ENCODE data around the gene LCK.
"Not testable (repeated sequence)": the region's sequence is repeated elsewhere in the genome, so short reads cannot be mapped to it uniquely, and the experiment has no call there.

The LCK gene

DNA sequence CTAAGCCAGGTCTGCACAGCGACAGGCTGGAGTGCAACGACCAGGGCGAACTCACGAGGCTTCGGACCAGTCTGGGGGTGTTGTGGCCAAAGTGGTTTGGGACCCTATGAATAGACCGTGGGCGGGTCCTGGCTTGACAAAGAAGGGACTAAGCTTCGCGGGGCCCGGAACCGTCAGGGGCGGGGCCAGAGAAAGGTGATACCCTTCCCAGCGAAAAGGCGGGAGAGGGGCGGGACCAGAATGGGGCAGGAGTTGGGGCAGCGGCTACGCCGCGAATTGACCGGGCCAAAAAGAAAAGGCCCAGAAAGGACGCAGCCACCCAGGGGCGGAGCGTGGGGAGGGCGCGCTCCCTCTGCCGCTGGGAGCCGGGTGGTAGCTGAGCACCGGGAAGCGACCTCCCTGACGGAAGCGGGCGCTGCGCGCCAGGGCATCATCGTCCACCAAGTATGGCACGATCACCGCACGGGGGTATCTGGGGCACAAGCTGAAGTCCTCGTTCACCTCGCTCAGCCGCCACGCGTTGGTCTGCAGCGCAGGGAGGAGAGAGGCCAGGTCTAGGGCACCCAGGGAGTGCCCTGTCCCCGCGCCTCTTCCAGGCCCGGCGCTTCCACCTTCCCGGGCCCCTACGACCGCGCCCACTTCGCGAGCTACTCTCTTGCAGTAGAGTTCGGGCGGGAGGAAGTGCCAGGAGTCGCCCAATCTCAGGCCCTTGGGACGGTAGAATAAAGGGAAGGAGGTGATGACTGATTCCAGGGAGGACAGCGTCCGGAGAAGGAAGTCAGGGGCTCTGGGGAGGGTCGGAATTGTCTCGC, 10.7 kb upstream of the LCK start:
- peak; percentile 48 to 68 for DNase-seq

DNA sequence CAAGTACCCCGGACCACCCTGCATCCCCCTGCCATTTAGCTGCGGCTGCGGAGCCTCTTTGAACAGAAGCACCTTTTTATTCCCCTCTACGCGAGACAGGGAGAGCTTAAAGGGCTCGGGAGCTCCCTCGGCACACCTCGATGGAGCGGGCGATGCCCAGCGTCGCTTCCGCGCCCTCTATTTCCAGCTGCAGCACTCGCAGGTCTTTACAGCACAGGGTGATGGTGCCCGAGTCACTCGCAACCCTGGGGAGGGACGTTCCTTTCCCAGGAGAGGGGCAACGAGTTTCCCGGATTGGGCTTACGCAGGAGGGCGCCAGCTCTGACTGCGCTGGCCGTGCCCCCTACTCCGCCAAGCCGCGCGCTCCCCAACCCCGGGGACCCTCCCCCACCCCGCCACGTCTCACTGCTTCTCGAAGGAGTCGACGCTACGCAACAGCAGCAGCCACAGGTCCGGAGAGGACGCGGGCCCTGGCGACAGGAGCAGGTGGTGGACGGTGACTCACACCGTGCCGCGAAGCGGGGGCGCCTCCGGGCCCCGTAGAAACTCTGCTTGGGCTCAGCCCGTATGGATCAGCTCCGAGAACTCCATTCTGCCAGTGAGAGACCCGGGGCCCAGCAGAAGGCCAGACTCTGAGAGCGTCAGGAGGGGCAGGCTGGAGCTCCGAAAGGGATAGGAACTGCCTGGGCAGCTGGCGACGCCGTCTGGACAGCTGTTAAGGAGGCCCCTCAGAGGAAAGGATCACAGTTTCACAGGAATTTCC, 9.9 kb upstream of the LCK start:
- DNase-seq, result no peak

DNA sequence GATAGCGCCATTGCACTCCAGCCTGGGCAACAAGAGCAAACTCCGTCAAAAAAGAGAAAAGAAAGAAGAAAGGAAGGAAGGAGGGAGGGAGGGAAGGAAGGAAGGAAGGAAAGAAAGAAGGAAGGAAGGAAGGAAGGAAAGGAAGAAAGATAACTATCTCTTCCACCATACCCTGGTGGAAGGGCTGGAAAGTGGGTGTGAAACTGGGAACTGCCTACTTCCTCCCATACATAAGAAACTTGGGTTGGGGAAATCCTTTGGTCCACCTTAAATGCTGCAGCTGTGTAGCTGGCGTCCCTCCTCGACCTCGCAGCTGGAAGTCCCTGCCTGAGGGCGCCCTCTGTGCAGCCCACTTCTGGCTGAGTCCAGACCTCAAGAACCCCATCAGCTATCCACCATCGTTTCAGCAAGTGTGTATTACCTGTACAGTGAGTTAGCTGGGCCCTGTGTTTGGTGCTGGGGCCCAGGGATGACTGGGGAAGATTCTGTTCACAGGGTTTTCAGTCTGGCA, 8.7 kb upstream of the LCK start:
- peak; percentile 38 to 51 for DNase-seq

DNA sequence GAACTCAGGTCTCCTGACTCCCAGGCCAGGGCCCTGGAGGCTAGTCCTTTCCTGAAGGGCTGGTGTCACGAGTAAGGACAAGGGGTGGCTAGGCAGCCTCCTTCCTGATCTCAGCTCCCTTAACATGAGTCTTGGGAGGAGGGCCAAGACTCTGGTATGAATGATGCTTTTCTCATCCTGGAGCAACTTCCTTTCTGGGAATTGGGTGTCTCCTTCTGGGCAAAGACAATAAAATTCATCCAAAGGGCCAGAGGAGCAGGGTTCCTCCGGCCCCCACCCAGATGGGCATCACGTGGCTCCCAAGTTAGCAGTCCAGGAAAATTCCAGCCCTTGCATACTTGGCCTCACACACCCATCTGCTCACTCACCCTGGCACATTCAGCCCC, 4.2 kb upstream of the LCK start, which contains the start of gene FAM167B:
TSS of gene FAM167B (plus strand) at position 335 of the 386 bp plus-strand sequence. CDS start 200 bp downstream, outside the sequence.
- no peak for DNase-seq

DNA sequence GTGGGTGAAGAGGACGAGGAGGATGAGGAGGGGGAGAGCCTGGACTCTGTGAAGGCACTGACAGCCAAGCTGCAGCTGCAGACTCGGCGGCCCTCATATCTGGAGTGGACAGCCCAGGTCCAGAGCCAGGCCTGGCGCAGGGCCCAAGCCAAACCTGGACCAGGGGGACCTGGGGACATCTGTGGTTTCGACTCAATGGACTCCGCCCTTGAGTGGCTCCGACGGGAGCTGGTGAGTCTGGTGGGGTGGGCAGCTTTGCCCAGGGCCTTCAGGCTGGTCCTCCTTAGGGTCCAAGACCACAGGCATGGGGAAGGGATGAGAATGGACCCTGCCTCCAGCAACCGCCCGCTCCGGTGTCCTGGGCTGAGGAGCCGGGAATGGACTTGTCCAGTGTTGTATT, 3.6 kb upstream of the LCK start:
- no peak for DNase-seq

- peak; percentile 70 to 81 for DNase-seq
Measured at GRCh38 chr1:32247983-32248889, 2.8 kb upstream of the LCK start.

- no peak for DNase-seq
Measured at GRCh38 chr1:32249831-32250525, 1.1 kb upstream of the LCK start.

GRCh38 chr1:32255072-32256071, 4.3 kb downstream of the LCK start:
- DNase-seq, result no peak

- DNase-seq, result no peak
Measured at GRCh38 chr1:32256473-32257226, 5.6 kb downstream of the LCK start.

DNA sequence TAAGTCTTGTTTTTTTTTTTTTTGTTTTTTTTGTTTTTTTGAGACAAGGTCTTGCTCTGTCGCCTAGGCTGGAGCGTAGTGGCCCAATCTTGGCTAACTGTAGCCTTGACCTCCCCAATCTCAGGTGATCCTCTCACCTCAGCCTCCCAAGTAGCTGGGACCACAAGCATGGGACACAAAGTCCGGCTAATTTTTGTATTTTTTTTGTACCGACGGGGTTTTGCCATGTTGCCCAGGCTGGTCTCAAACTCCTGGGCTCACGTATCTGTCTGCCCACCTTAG, 6.1 kb downstream of the LCK start:
- DNase-seq, result no peak

DNA sequence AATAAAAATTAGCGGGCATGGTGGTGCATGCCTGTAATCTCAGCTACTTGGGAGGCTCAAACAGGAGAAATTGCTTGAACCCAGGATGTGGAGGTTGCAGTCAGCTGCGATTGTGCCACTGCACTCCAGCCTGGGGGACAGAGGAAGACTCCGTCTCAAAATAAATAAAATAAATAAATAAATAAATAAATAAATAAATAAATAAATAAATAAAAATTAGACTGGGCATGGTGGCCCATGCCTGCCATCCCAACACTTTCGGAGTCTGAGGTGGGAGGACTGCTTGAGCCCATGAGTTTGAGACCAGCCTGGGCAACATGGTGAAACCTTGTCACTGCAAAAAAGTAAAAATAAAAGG, 12.2 kb downstream of the LCK start:
- DNase-seq, result not testable (repeated sequence)

DNA sequence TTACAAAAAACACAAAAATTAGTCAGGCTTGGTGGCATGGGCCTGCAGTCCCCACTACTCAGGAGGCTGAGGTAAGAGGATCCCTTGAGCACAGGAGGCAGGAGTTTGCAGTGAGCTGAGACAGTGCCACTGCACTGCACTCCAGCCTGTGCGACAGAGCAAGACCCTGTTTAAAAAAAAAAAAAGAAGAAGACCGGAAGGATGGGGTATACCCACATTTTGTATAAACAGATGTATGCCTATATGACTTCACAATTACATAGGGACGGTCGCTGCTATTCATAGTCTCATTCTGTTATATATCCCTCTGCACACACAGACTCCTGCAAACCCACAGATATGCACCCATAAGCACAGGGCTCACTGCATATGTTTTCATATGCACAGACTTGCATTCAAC, 12.7 kb downstream of the LCK start:
- no peak for DNase-seq

GRCh38 chr1:32265846-32266245, 14.8 kb downstream of the LCK start:
- DNase-seq, result no peak

GRCh38 chr1:32266921-32267591, 16.0 kb downstream of the LCK start:
- DNase-seq, result no peak

DNA sequence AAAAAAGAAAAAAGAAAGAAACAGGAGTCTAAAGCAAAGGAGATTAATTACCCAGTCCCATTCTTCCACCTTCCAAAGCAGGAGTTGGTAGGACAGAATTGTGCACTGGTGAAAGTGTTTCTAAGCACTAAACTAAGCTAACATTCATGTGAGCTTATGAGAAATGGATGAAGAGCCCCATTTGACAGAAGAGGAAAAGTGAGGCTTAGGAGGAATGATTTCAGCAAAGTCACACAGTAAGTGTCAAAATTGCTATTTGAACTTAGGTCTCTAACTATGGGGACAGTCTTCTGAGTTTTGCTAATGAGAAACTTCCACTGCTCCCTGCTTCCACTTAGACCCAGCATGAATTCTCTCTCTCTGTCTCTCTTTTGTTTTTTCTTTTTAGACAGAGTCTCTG, 18.7 kb downstream of the LCK start:
- no peak for DNase-seq

DNA sequence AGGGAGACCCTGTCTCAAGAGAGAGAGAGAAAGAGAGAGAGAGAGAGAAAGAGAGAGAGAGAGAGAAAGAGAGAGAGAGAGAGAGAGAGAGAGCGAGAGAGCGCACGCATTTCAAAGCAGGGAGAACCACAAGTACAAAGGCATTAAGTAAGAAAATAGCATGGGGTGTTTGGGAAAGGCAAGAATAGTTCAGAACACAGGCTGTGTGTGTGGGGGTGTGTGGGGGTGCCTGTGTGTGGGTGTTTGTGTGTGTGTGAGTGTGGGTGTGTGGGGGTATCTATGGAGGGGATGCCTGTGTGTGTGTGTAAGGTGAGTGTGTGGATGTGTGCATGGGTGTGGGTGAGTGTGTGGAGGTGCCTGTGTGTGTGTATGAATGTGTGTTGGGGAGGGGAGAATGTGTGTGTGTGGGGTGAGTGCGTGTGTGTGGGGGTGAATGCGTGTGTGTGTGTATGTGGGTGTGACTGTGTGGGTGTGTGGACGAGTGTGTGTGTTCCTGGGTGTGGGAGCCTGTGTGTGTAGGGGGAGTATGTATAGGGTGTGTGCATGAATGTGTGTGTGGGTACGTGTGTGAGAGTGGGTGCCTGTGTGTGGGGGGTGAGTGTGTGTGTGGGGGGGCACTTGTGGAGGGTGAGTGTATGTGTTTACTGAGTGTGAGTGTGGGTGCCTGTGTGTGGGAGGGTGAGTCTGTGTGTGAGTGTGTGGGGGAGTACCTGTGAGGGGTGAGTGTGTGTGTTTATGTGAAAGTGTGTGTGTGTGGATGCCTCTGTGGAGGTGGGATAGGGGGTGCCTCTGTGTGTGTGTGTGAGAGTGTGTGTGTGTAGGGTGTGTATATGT, 21.7 kb downstream of the LCK start:
- no peak for DNase-seq

DNA sequence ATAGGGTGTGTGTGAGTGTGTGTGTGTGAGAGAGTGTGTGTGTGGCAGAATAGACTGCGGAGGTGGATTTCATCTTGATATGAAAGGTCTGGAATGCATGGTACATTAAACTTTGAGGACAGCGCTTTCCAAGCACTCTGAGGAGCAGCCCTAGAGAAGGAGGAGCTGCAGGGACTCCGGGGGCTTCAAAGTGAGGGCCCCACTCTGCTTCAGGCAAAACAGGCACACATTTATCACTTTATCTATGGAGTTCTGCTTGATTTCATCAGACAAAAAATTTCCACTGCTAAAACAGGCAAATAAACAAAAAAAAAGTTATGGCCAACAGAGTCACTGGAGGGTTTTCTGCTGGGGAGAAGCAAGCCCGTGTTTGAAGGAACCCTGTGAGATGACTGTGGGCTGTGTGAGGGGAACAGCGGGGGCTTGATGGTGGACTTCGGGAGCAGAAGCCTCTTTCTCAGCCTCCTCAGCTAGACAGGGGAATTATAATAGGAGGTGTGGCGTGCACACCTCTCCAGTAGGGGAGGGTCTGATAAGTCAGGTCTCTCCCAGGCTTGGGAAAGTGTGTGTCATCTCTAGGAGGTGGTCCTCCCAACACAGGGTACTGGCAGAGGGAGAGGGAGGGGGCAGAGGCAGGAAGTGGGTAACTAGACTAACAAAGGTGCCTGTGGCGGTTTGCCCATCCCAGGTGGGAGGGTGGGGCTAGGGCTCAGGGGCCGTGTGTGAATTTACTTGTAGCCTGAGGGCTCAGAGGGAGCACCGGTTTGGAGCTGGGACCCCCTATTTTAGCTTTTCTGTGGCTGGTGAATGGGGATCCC, 22.5 kb downstream of the LCK start:
- no peak for DNase-seq

All from inflammatory macrophage (primary cell).